Middle frontal gyrus (tissue), 1 donor: ENCODE measurements around the gene MAK.
A peak's percentile ranks its signal among the peaks of the same experiment; 100 is the strongest.
"Not testable (repeated sequence)": the region's sequence is repeated elsewhere in the genome, so short reads cannot be mapped to it uniquely, and the experiment has no call there.

Experiments used
- DNase-seq: peaks from one replicate; pipeline ENCODE4 v3.0.0-alpha.2; 2015; ENCODE audit warnings: low spot score; ENCODE audit errors: extremely low spot score

MAK gene

GRCh38 chr6:10725044-10725443 is 113.3 kb downstream of the MAK start:
- DNase-seq: no peak

GRCh38 chr6:10723567-10723881 is 114.8 kb downstream of the MAK start:
- DNase-seq: no peak

GRCh38 chr6:10722820-10723566 is 115.3 kb downstream of the MAK start, which contains the start of gene TMEM14C:
Gene TMEM14C (plus strand): TSS chr6:10723070. CDS start chr6:10724614, 1,544 bp downstream.
- DNase-seq: peak; percentile 94

GRCh38 chr6:10722570-10722819 is 115.8 kb downstream of the MAK start:
- DNase-seq: no peak

- DNase-seq: no peak
Observed at GRCh38 chr6:10721850-10722569, 116.3 kb downstream of the MAK start.

GRCh38 chr6:10720960-10721849 is 117.1 kb downstream of the MAK start:
- DNase-seq: not testable (repeated sequence)

- DNase-seq: no peak
Observed at GRCh38 chr6:10720265-10720959, 117.9 kb downstream of the MAK start.

- DNase-seq: no peak
Observed at GRCh38 chr6:10719964-10720264, 118.4 kb downstream of the MAK start.

- DNase-seq: no peak
Observed at GRCh38 chr6:10719296-10719963, 118.9 kb downstream of the MAK start.

- no peak for DNase-seq
Observed at GRCh38 chr6:10713962-10714361, 124.4 kb downstream of the MAK start.
